ENCODE results near the gene PIGQ. TPM values are rescaled to one million over a fixed set of nuclear protein-coding genes. Genes with fewer than 3 reads are reported as not detected.

PIGQ gene
- total RNA-seq, 2 experiments from 2014 or later: 22.8 to 27.0 TPM

DNA sequence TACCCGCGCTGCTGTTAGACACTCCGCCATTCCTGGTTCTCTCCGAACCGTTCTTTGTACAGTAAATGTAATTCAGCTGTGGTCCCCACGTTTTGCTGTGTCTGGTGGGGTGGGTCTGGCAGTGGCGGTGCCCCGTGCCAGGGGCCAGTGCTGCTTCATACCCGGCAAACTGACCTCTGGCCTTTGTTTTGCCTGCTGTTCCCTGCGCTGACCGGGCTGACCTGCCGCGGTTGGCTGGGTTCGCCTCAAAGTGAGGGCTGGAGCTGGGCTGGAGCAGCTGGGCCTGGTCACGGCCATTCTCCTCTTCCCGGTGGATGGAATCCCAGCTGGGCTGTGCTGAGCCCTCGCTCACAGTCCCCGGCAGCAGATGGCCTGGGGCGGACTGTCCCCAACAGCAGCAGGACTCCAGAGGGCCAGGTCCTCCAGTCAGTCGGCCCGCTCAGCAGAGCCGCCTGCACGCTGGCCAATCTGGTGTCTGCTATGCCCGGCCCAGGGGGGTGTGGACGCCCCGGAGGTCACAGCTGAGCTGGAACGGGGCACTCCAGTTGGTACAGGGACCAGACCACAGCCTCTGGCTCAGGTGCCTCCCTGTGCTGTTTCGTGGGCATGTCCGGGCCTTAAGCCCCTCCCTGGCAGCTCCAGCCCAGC lies 59.5 kb downstream of the PIGQ start:
- CTCF ChIA-PET: no interaction called here
- peaks cover 7% of the 10 kb centered on the region for H3K36me3 ChIP-seq (ENCODE audit: insufficient read depth, low read length)
- H3K4me1 Mint-ChIP-seq (ENCODE audit: low read depth): no peaks in the 10 kb centered on the region
- H3K36me3 Mint-ChIP-seq (ENCODE audit: low read depth): no peaks in the 10 kb centered on the region
- peaks cover 10% of the 10 kb centered on the region for H3K4me1 ChIP-seq (ENCODE audit: insufficient read depth, low read length)
- no peak overlapping the region for H3K4me3 ChIP-seq (ENCODE audit: low read length)
- H3K4me3 Mint-ChIP-seq: no peak overlapping the region
- H3K27me3 Mint-ChIP-seq: no peaks in the 10 kb centered on the region
- H3K27ac ChIP-seq (ENCODE audit: low read depth in 1 of 2, low read length in 2 of 2): no peak overlapping the region
- DNase-seq (no peak), ATAC-seq (ENCODE audit: poor library complexity) (no peak)
- no peak for TF ChIP-seq CTCF (IDR thresholded peaks at IDR 0.05)
- H3K9me3 Mint-ChIP-seq: no peaks in the 10 kb centered on the region
- H3K27ac Mint-ChIP-seq: no peak overlapping the region
- intact Hi-C loops (cut with DNase I, micrococcal nuclease): no loop called here
- POLR2A ChIA-PET: no interaction called here
- no peaks in the 10 kb centered on the region for H3K27me3 ChIP-seq (ENCODE audit: control insufficient read depth in 1 of 2, insufficient read depth in 2 of 2, low read length in 2 of 2)
- H3K9me3 ChIP-seq (ENCODE audit: control insufficient read depth in 1 of 2, insufficient read depth in 1 of 2, low read length in 2 of 2): no peaks in the 10 kb centered on the region

DNA sequence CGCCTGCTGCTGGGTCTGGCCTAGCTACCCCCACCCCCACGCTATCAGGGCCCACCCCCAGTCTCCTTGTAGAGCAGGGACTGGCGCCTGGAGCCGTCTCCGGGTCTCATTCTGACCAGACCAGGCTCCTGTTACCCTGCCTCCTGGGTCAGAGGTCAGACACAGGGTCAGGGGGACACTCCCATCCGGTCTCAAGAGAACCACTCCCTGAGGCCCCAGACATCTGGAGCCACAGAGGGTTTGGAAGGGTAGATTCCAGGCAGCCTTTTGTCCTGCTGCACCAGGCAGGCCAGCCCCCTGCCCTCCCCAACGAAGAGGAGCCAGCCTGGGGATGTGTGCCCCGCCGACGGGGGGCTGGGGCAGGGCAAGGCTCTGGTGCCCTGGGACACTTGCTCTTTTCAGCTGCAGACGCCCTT lies 60.1 kb downstream of the PIGQ start:
- Mint-ChIP-seq H3K27ac (no peak overlapping the region), H3K27me3 (no peaks in the 10 kb centered on the region), H3K4me3 (no peak overlapping the region), H3K4me1 (ENCODE audit: low read depth) (no peaks in the 10 kb centered on the region), H3K36me3 (ENCODE audit: low read depth) (no peaks in the 10 kb centered on the region), H3K9me3 (no peaks in the 10 kb centered on the region)
- no peak for ATAC-seq (ENCODE audit: poor library complexity)
- no peak for DNase-seq
- Histone ChIP-seq H3K4me3 (ENCODE audit: low read length) (no peak overlapping the region), H3K36me3 (ENCODE audit: insufficient read depth, low read length) (peaks cover 7% of the 10 kb centered on the region), H3K27me3 (ENCODE audit: control insufficient read depth in 1 of 2, insufficient read depth in 2 of 2, low read length in 2 of 2) (no peaks in the 10 kb centered on the region), H3K27ac (ENCODE audit: low read depth in 1 of 2, low read length in 2 of 2) (no peak overlapping the region), H3K9me3 (ENCODE audit: control insufficient read depth in 1 of 2, insufficient read depth in 1 of 2, low read length in 2 of 2) (no peaks in the 10 kb centered on the region), H3K4me1 (ENCODE audit: insufficient read depth, low read length) (peaks cover 15% of the 10 kb centered on the region)
- CTCF ChIA-PET: no interaction called here
- no peak for TF ChIP-seq CTCF (IDR thresholded peaks at IDR 0.05)
- POLR2A ChIA-PET: no interaction called here
- intact Hi-C loops (cut with DNase I, micrococcal nuclease): no loop called here

- ChIA-PET POLR2A (no interaction called here), CTCF (no interaction called here)
- no peaks in the 10 kb centered on the region for H3K9me3 ChIP-seq (ENCODE audit: control insufficient read depth in 1 of 2, insufficient read depth in 1 of 2, low read length in 2 of 2)
- no peaks in the 10 kb centered on the region for H3K4me1 Mint-ChIP-seq (ENCODE audit: low read depth)
- H3K4me3 Mint-ChIP-seq: no peak overlapping the region
- H3K27ac ChIP-seq (ENCODE audit: low read depth in 1 of 2, low read length in 2 of 2): no peak overlapping the region
- peaks cover 7% of the 10 kb centered on the region for H3K36me3 ChIP-seq (ENCODE audit: insufficient read depth, low read length)
- peaks cover 20% of the 10 kb centered on the region for H3K4me1 ChIP-seq (ENCODE audit: insufficient read depth, low read length)
- H3K36me3 Mint-ChIP-seq (ENCODE audit: low read depth): no peaks in the 10 kb centered on the region
- TF ChIP-seq CTCF (IDR thresholded peaks at IDR 0.05): no peak
- H3K27me3 ChIP-seq (ENCODE audit: control insufficient read depth in 1 of 2, insufficient read depth in 2 of 2, low read length in 2 of 2): no peaks in the 10 kb centered on the region
- no peak overlapping the region for H3K27ac Mint-ChIP-seq
- H3K9me3 Mint-ChIP-seq: no peaks in the 10 kb centered on the region
- intact Hi-C loops (cut with DNase I, micrococcal nuclease): no loop called here
- no peak for DNase-seq
- no peaks in the 10 kb centered on the region for H3K27me3 Mint-ChIP-seq
- no peak for ATAC-seq (ENCODE audit: poor library complexity)
- no peak overlapping the region for H3K4me3 ChIP-seq (ENCODE audit: low read length)
Observed at GRCh38 chr16:630249-630814, 60.6 kb downstream of the PIGQ start.

Measured in CD4-positive, alpha-beta T cell (primary cell).